OCI-LY7 (cell line): ENCODE measurements around the gene EFCAB10.

Experiments used
- CTCF ChIP-seq: fragments of 200-600 bp; sonication (generic); conservative IDR thresholded peaks from 2 replicates; pipeline ENCODE4 v1.5.1; 2014; ENCODE audit warnings: mild to moderate bottlenecking, antibody characterized with exemption, low read length, moderate library complexity, mixed read lengths
- EZH2phosphoT487 ChIP-seq: fragments of 200-600 bp; sonication (generic); IDR thresholded peaks from 2 replicates; pipeline ENCODE4 v1.6.1; 2018; ENCODE audit warnings: low read depth, borderline replicate concordance, mild to moderate bottlenecking, mixed run types, antibody characterized with exemption, low read length, moderate library complexity, mixed read lengths

- TF ChIP-seq CTCF (no peak), EZH2phosphoT487 (no peak)
Measured at GRCh38 chr7:105559926-105560325, 21.4 kb downstream of the EFCAB10 start.
